DOHH2 (cell line): ENCODE results near the gene FBXW9.

Experiments used
- H3F3A ChIP-seq: fragments of 200-600 bp; sonication (generic), shearing (Covaris generic); 2 replicates; pipeline ENCODE4 v1.6.0; 2016; ENCODE audit warnings: antibody characterized with exemption, mild to moderate bottlenecking; ENCODE audit not compliant: control insufficient read depth, insufficient read depth
- H3K27ac ChIP-seq: fragments of 200-600 bp; sonication (generic); 2 replicates; pipeline ENCODE4 v1.5.1; 2014; ENCODE audit warnings: low read depth, mild to moderate bottlenecking, low read length, moderate library complexity
- H3K27me3 ChIP-seq: fragments of 200-600 bp; sonication (generic); 2 replicates; pipeline ENCODE4 v1.6.1; 2014; ENCODE audit warnings: mild to moderate bottlenecking, low read length, mixed read lengths; ENCODE audit not compliant: control insufficient read depth
- H3K36me3 ChIP-seq: fragments of 200-600 bp; sonication (generic); 2 replicates; pipeline ENCODE4 v1.6.1; 2014; ENCODE audit warnings: mild to moderate bottlenecking, low read length, moderate library complexity, mixed read lengths; ENCODE audit not compliant: control insufficient read depth
- H3K4me1 ChIP-seq: fragments of 200-600 bp; sonication (generic); 2 replicates; pipeline ENCODE4 v1.6.1; 2014; ENCODE audit warnings: mild to moderate bottlenecking, low read length, mixed read lengths; ENCODE audit not compliant: control insufficient read depth
- H3K4me2 ChIP-seq: fragments of 200-600 bp; sonication (generic); 2 replicates; pipeline ENCODE4 v1.6.0; 2014; ENCODE audit warnings: mild to moderate bottlenecking, low read length, moderate library complexity
- H3K4me3 ChIP-seq: fragments of 200-600 bp; sonication (generic); 2 replicates; pipeline ENCODE4 v1.5.1; 2014; ENCODE audit warnings: mild to moderate bottlenecking, low read length, mixed read lengths
- H3K79me2 ChIP-seq: fragments of 200-600 bp; sonication (generic); 2 replicates; pipeline ENCODE4 v1.6.1; 2014; ENCODE audit warnings: mild to moderate bottlenecking, low read length, mixed read lengths; ENCODE audit not compliant: control insufficient read depth
- H3K9me2 ChIP-seq: fragments of 200-600 bp; sonication (generic); replicated peaks from 2 replicates; pipeline ENCODE4 v1.6.1; 2014; ENCODE audit warnings: mild to moderate bottlenecking, low read length, mixed read lengths; ENCODE audit not compliant: control insufficient read depth
- H3K9me3 ChIP-seq: fragments of 200-600 bp; sonication (generic); 2 replicates; pipeline ENCODE4 v1.6.1; 2014; ENCODE audit warnings: antibody characterized with exemption, low read length, mixed read lengths; ENCODE audit not compliant: control insufficient read depth, insufficient read depth
- H4K20me1 ChIP-seq: fragments of 200-600 bp; sonication (generic); 2 replicates; pipeline ENCODE4 v1.6.0; 2014; ENCODE audit warnings: low read depth, mild to moderate bottlenecking, antibody characterized with exemption, low read length, moderate library complexity; ENCODE audit not compliant: control insufficient read depth, insufficient read depth
- CTCF ChIP-seq: fragments of 200-600 bp; sonication (generic); IDR thresholded peaks from one replicate; pipeline ENCODE4 v1.5.1; 2014; ENCODE audit warnings: antibody characterized with exemption, mild to moderate bottlenecking, low read depth, low read length; ENCODE audit not compliant: poor library complexity, severe bottlenecking
- EZH2phosphoT487 ChIP-seq: fragments of 200-600 bp; sonication (generic); IDR thresholded peaks from 2 replicates; pipeline ENCODE4 v1.6.1; 2017; ENCODE audit warnings: borderline replicate concordance, mild to moderate bottlenecking, antibody characterized with exemption, low read length, moderate library complexity, mixed read lengths

FBXW9 gene

GRCh38 chr19:12689581-12690216, 6.7 kb downstream of the FBXW9 start:
- H3K27ac ChIP-seq: no peak overlapping the region
- H3K9me2 ChIP-seq: no peaks in the 10 kb centered on the region
- H3F3A ChIP-seq: no peaks in the 10 kb centered on the region
- H3K36me3 ChIP-seq: no peaks in the 10 kb centered on the region
- no peaks in the 10 kb centered on the region for H3K9me3 ChIP-seq
- TF ChIP-seq CTCF (no peak), EZH2phosphoT487 (no peak)
- H3K4me1 ChIP-seq: no peaks in the 10 kb centered on the region
- no peaks in the 10 kb centered on the region for H3K27me3 ChIP-seq
- H3K79me2 ChIP-seq: no peaks in the 10 kb centered on the region
- H4K20me1 ChIP-seq: no peaks in the 10 kb centered on the region
- H3K4me2 ChIP-seq: no peak overlapping the region
- H3K4me3 ChIP-seq: no peak overlapping the region

GRCh38 chr19:12689012-12689411, 7.4 kb downstream of the FBXW9 start:
- Histone ChIP-seq H3K4me2 (no peak overlapping the region), H3K36me3 (no peaks in the 10 kb centered on the region), H3K4me3 (no peak overlapping the region), H3K4me1 (no peaks in the 10 kb centered on the region), H3F3A (no peaks in the 10 kb centered on the region; the same call in 1 of the 2 replicates), H3K27me3 (no peaks in the 10 kb centered on the region), H3K79me2 (no peaks in the 10 kb centered on the region), H3K9me2 (no peaks in the 10 kb centered on the region), H3K9me3 (no peaks in the 10 kb centered on the region), H3K27ac (no peak overlapping the region), H4K20me1 (no peaks in the 10 kb centered on the region)
- TF ChIP-seq CTCF (no peak), EZH2phosphoT487 (no peak)

- H4K20me1 ChIP-seq: no peaks in the 10 kb centered on the region
- no peak within 1 kb of the TSS for H3K4me3 ChIP-seq
- H3F3A ChIP-seq: no peaks in the 10 kb centered on the region; the same call in 1 of the 2 replicates
- TF ChIP-seq CTCF (no peak), EZH2phosphoT487 (no peak)
- H3K9me3 ChIP-seq: no peaks in the 10 kb centered on the region
- H3K36me3 ChIP-seq: no peaks in the 10 kb centered on the region
- no peaks in the 10 kb centered on the region for H3K9me2 ChIP-seq
- H3K4me2 ChIP-seq: no peak within 1 kb of the TSS
- H3K27ac ChIP-seq: no peak within 1 kb of the TSS
- no peaks in the 10 kb centered on the region for H3K79me2 ChIP-seq
- H3K4me1 ChIP-seq: no peaks in the 10 kb centered on the region
- H3K27me3 ChIP-seq: no peaks in the 10 kb centered on the region
These were observed 8.8 kb downstream of the FBXW9 start, which contains the start of gene GNG14 for GRCh38 chr19:12687496-12688196. GNG14 (plus strand) TSS chr19:12687998; CDS start chr19:12688049, 51 bp downstream.
